AG04450 (cell line): ENCODE measurements around the gene DUXB. TPM values are rescaled to one million over a fixed set of nuclear protein-coding genes. Genes with fewer than 3 reads are reported as not detected.

Experiments
- CTCF ChIA-PET: fragments of 300-600, 350-600 bp; formaldehyde crosslinking; extraction: SDS; loops from one replicate; lab custom pipeline; 2022; ENCODE audit warnings: antibody characterized with exemption, inconsistent platforms; lab: Charles Lee
- POLR2A ChIA-PET: fragments of 350-600 bp; formaldehyde crosslinking; extraction: SDS; loops from one replicate; lab custom pipeline; 2021; ENCODE audit warnings: antibody characterized with exemption, inconsistent platforms; lab: Yijun Ruan, JAX
- DNase-seq: peaks from one replicate; pipeline ENCODE4 v3.0.0-alpha.2; 2011; ENCODE audit warnings: low read depth, low spot score
- H3K27ac ChIP-seq: one replicate; pipeline ENCODE4 v1.5.1; 2012; ENCODE audit warnings: low read depth, low read length, control low read depth
- H3K27me3 ChIP-seq: one replicate; pipeline ENCODE4 v1.6.0; 2012; ENCODE audit warnings: low read length; ENCODE audit not compliant: control insufficient read depth, insufficient read depth
- H3K4me3 ChIP-seq: 2 replicates; pipeline ENCODE4 v1.5.1; 2011; ENCODE audit warnings: mild to moderate bottlenecking, low read depth, low read length, control low read depth
- H3K9me3 ChIP-seq: 2 replicates; pipeline ENCODE4 v1.5.1; 2012; ENCODE audit warnings: low read length; ENCODE audit not compliant: control insufficient read depth, insufficient read depth
- CTCF ChIP-seq: IDR thresholded peaks from 2 replicates; pipeline ENCODE4 v1.5.1; 2011; ENCODE audit warnings: low read depth, low read length, control low read depth, inconsistent platforms
- polyA plus RNA-seq: library from polyadenylated mRNA; depleted of rRNA; stranded (reverse); fragments of >200 nt; gene quantifications from 2 replicates; pipeline ENCODE4 v1.2.3, GENCODE V29; 2011

The DUXB gene
- polyA plus RNA-seq, 1 experiment = not detected

GRCh38 chr16:75742424-75743047, 41.3 kb upstream of the DUXB start:
- Histone ChIP-seq H3K27me3 (no peaks in the 10 kb centered on the region), H3K27ac (no peak overlapping the region), H3K4me3 (no peak overlapping the region), H3K9me3 (peaks cover 6% of the 10 kb centered on the region)
- ChIA-PET POLR2A (no interaction called here), CTCF (no interaction called here)
- no peak for DNase-seq
- no peak for TF ChIP-seq CTCF

GRCh38 chr16:75733305-75734211, 32.3 kb upstream of the DUXB start:
- Histone ChIP-seq H3K4me3 (peak overlapping the region; percentile 27; the same call in 1 of the 2 replicates), H3K27ac (peak overlapping the region; percentile 75), H3K9me3 (no peaks in the 10 kb centered on the region), H3K27me3 (peaks cover 2% of the 10 kb centered on the region)
- ChIA-PET CTCF (interaction anchor here (0.9 to 1.6 kb wide), 5 partner anchors 11 to 920 kb away, joined by 3 to 7 read pairs (median 5); no protein-coding TSS in a partner anchor), POLR2A (interaction anchor here (0.5 to 2.0 kb wide), 4 partner anchors 21 to 110 kb away, joined by 3 to 22 read pairs (median 12); partner anchors contain the start of genes ADAT1, KARS1 and TERF2IP)
- no peak for TF ChIP-seq CTCF
- peak; percentile 85 for DNase-seq

GRCh38 chr16:75732871-75733270, 31.6 kb upstream of the DUXB start:
- TF ChIP-seq CTCF = no peak
- no peak for DNase-seq
- H3K27me3 ChIP-seq = peaks cover 2% of the 10 kb centered on the region
- H3K9me3 ChIP-seq = no peaks in the 10 kb centered on the region
- H3K4me3 ChIP-seq = no peak overlapping the region
- peak overlapping the region; percentile 75 for H3K27ac ChIP-seq
- CTCF ChIA-PET = interaction anchor here (0.6 to 1.6 kb wide), 5 partner anchors 31 to 1504 kb away, joined by 3 to 7 read pairs (median 5); no protein-coding TSS in a partner anchor
- POLR2A ChIA-PET = interaction anchor here (0.5 to 2.0 kb wide), 4 partner anchors 21 to 110 kb away, joined by 3 to 22 read pairs (median 12); partner anchors contain the start of genes ADAT1, KARS1 and TERF2IP

GRCh38 chr16:75727221-75727620, 26.0 kb upstream of the DUXB start:
- TF ChIP-seq CTCF = no peak
- H3K4me3 ChIP-seq = no peak overlapping the region
- POLR2A ChIA-PET = no interaction called here
- CTCF ChIA-PET = no interaction called here
- no peak overlapping the region for H3K27ac ChIP-seq
- DNase-seq = no peak
- H3K27me3 ChIP-seq = peaks cover 2% of the 10 kb centered on the region
- H3K9me3 ChIP-seq = no peaks in the 10 kb centered on the region
